Measurements from ENCODE around the gene HIGD1C.
"Not testable (repeated sequence)": the region's sequence is repeated elsewhere in the genome, so short reads cannot be mapped to it uniquely, and the experiment has no call there.

Gene HIGD1C

DNA sequence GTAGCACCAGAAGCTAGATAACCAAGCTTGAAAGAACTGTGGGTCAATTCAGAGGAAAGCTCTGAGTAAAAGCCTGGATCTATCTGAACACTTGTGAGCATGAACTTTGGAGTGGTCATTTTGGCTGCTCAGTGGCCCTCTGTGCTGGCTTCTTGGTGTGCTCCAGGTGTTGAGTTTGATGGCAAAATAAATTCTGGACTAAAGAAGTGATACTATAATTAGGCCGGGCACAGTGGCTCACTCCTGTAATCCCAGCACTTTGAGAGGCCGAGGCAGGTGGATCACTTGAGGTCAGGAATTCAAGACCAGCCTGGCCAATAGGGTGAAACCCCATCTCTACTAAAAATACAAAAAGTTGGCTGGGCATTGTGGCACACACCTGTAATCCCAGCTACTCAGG lies 2.4 kb downstream of the HIGD1C start:
- H3K27me3 ChIP-seq (ENCODE audit: insufficient read depth, low read length); H3K79me2 ChIP-seq (ENCODE audit: control insufficient read depth, insufficient read depth, low read length, unreplicated experiment); H3K36me3 ChIP-seq (ENCODE audit: insufficient read depth, low read length); H3K4me1 ChIP-seq (ENCODE audit: control insufficient read depth, insufficient read depth, low read length, unreplicated experiment); H3K27ac ChIP-seq (ENCODE audit: low read depth, low read length); H3K4me3 ChIP-seq (ENCODE audit: low read depth, low read length); H2AFZ ChIP-seq (ENCODE audit: low read length, unreplicated experiment): not testable (repeated sequence)

DNA sequence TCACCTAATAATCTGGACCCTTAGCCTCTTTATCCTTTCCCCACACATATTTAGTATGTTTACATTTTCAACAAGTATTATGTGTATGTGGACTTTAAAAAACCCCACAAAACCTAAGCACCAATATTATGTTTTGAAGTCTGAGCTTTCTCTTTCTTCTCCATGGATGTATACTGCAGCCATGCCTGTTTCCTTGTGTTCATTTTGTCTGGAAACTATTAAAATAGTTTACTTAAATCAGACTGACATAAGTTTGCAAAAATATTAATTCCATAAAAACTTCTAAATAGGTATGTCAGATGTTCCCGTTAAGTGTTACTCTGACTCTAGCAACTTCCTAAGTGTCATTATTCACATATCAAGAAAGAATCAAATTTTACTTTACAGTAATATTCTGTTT lies 2.9 kb downstream of the HIGD1C start:
- Histone ChIP-seq H3K79me2 (ENCODE audit: control insufficient read depth, insufficient read depth, low read length, unreplicated experiment) (no peaks in the 10 kb centered on the region), H3K27ac (ENCODE audit: low read depth, low read length) (no peak overlapping the region), H3K27me3 (ENCODE audit: insufficient read depth, low read length) (no peaks in the 10 kb centered on the region), H3K4me3 (ENCODE audit: low read depth, low read length) (no peak overlapping the region), H2AFZ (ENCODE audit: low read length, unreplicated experiment) (no peak overlapping the region), H3K36me3 (ENCODE audit: insufficient read depth, low read length) (no peaks in the 10 kb centered on the region), H3K4me1 (ENCODE audit: control insufficient read depth, insufficient read depth, low read length, unreplicated experiment) (no peaks in the 10 kb centered on the region)

DNA sequence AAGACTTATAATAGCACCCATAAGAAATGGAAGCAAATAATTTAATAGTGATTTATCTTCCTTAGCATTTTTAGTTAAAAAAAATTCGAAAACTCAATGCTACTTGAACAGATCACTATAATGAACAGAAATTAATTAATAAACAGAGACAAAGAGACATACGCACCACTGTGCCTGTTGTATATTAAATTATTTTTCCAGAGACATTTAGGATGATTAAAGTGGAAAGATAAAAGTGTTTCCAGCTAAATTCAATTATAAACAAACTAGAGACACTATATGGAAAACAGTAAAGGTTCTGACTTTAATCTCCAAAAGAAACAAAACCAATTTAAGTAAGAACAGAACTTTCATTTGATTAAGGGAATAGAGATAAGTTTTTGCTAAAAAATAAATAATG lies 3.4 kb downstream of the HIGD1C start:
- Histone ChIP-seq H2AFZ (ENCODE audit: low read length, unreplicated experiment) (no peak overlapping the region), H3K79me2 (ENCODE audit: control insufficient read depth, insufficient read depth, low read length, unreplicated experiment) (no peaks in the 10 kb centered on the region), H3K27ac (ENCODE audit: low read depth, low read length) (no peak overlapping the region), H3K4me1 (ENCODE audit: control insufficient read depth, insufficient read depth, low read length, unreplicated experiment) (no peaks in the 10 kb centered on the region), H3K4me3 (ENCODE audit: low read depth, low read length) (no peak overlapping the region), H3K27me3 (ENCODE audit: insufficient read depth, low read length) (no peaks in the 10 kb centered on the region), H3K36me3 (ENCODE audit: insufficient read depth, low read length) (no peaks in the 10 kb centered on the region)

DNA sequence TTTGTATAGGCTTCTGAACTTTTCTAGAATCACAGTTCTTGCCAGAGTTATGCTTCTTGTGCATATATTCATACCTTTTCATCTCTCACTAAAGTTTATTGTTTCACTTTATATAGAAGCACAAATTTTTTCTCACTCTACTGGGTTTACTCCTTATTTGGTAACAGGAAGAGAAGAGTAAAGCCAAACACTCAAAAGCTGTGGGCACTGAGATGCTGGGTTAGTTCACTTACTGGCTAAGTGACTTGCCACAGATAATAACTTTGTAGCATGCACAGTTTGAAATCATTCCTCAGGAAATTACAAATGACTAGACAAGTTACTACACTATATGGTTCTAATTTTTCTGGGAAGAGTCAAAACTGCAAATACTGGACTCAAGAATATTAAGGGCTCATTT lies 7.8 kb downstream of the HIGD1C start:
- no peaks in the 10 kb centered on the region for H3K4me1 ChIP-seq (ENCODE audit: control insufficient read depth, insufficient read depth, low read length, unreplicated experiment)
- no peaks in the 10 kb centered on the region for H3K27me3 ChIP-seq (ENCODE audit: insufficient read depth, low read length)
- H2AFZ ChIP-seq (ENCODE audit: low read length, unreplicated experiment) = no peak overlapping the region
- H3K27ac ChIP-seq (ENCODE audit: low read depth, low read length) = no peak overlapping the region
- no peaks in the 10 kb centered on the region for H3K79me2 ChIP-seq (ENCODE audit: control insufficient read depth, insufficient read depth, low read length, unreplicated experiment)
- no peak overlapping the region for H3K4me3 ChIP-seq (ENCODE audit: low read depth, low read length)
- no peaks in the 10 kb centered on the region for H3K36me3 ChIP-seq (ENCODE audit: insufficient read depth, low read length)

DNA sequence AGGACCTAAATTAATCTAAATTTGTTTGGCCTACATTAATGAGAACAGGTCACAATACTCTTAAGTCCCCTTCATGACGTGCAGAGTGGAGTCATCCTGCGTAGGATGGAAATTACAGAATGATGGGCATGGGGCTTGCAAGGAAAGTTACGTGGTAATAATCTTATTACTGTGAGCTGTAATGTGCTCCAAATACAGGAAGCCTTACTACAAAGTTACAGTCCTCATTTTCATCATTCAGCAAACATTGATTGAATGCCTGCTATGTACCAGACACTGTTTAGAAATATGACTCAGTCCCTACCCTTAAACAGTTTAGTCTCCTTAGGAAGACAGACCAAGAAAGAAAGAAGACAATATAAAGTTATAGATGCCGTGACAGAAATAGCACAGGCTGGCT lies 9.4 kb downstream of the HIGD1C start:
- Histone ChIP-seq H3K36me3 (ENCODE audit: insufficient read depth, low read length) (no peaks in the 10 kb centered on the region), H3K79me2 (ENCODE audit: control insufficient read depth, insufficient read depth, low read length, unreplicated experiment) (no peaks in the 10 kb centered on the region), H3K4me3 (ENCODE audit: low read depth, low read length) (no peak overlapping the region), H3K4me1 (ENCODE audit: control insufficient read depth, insufficient read depth, low read length, unreplicated experiment) (no peaks in the 10 kb centered on the region), H3K27ac (ENCODE audit: low read depth, low read length) (no peak overlapping the region), H3K27me3 (ENCODE audit: insufficient read depth, low read length) (no peaks in the 10 kb centered on the region), H2AFZ (ENCODE audit: low read length, unreplicated experiment) (no peak overlapping the region)

DNA sequence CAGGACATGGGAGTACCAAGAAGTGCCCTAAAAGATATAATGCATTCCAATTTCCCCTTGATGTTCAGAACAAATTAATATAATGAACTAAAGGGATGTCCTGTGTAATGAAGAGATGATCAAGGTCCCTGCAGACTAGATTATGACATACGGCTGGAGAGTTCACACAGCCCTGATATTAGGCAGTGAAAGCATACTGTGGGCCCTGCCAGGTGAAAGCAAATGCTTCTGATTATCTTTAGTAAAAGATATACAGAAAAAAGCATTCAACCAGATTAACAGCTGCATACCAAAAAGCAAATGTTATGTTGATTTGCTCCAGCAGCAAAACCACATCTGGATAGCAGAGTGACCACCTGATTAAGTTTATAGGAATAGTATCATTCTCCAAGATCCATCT lies 12.1 kb downstream of the HIGD1C start:
- H3K79me2 ChIP-seq (ENCODE audit: control insufficient read depth, insufficient read depth, low read length, unreplicated experiment) = no peaks in the 10 kb centered on the region
- H3K4me1 ChIP-seq (ENCODE audit: control insufficient read depth, insufficient read depth, low read length, unreplicated experiment) = no peaks in the 10 kb centered on the region
- H3K4me3 ChIP-seq (ENCODE audit: low read depth, low read length) = no peak overlapping the region
- H2AFZ ChIP-seq (ENCODE audit: low read length, unreplicated experiment) = no peak overlapping the region
- H3K27ac ChIP-seq (ENCODE audit: low read depth, low read length) = no peak overlapping the region
- no peaks in the 10 kb centered on the region for H3K36me3 ChIP-seq (ENCODE audit: insufficient read depth, low read length)
- no peaks in the 10 kb centered on the region for H3K27me3 ChIP-seq (ENCODE audit: insufficient read depth, low read length)

DNA sequence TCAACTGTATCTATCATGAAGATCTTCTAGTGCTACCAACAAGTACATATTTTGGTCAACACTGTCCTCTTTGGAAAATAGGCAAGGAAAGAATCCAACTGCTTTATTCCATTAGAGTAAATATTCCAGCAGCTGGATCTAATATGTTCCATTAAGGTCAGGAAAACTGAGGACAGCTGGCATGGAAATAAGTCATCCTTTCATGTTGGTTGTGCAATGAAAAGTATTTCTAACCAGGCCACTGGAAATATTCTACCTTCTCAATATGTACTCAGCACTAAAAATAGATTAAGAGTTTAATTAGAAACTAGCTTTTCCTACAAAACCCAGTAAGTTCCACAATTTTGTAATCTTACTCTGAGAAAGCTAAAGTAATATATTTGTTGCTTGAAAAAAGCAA lies 19.6 kb downstream of the HIGD1C start:
- Histone ChIP-seq H3K36me3 (ENCODE audit: insufficient read depth, low read length) (0 out of 2 replicates have a peak, but pooled peaks cover 5% of the 10 kb centered on the region), H3K4me3 (ENCODE audit: low read depth, low read length) (no peak overlapping the region), H3K79me2 (ENCODE audit: control insufficient read depth, insufficient read depth, low read length, unreplicated experiment) (no peaks in the 10 kb centered on the region), H3K27me3 (ENCODE audit: insufficient read depth, low read length) (no peaks in the 10 kb centered on the region), H3K27ac (ENCODE audit: low read depth, low read length) (no peak overlapping the region), H3K4me1 (ENCODE audit: control insufficient read depth, insufficient read depth, low read length, unreplicated experiment) (no peaks in the 10 kb centered on the region), H2AFZ (ENCODE audit: low read length, unreplicated experiment) (no peak overlapping the region)

DNA sequence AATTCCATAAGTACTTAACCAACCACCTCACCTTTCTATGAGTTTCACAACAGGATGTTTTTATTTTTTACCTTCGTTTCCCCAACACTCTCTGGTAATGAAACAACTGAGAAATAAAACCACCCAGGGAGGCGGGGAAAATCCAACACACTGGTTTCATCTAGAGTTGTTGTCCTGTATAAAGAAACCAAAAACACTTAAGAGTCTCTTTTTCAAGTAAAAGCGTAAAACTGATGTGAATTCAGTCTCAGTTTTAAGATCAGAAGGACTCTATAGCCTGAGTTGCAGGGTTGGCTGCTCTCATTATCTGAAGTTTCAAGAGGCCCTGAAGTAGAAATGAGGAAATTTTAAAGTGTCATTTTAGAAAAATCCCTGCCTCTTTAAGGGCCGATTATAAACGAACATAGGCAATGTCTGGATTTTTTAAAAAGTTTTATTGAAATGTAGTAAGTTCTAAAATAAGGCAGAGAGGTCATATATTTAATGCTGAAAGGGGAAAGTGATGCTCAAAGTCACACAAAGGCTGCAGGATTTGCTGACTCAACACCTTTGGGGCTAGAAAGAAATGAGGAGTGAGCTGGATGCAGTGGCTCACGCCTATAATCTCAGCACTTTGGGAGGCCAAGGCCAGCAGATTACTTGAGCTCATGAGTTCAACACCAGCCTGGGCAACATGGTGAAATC lies 27.2 kb downstream of the HIGD1C start:
- Histone ChIP-seq H3K36me3 (ENCODE audit: insufficient read depth, low read length) (peaks cover 9% of the 10 kb centered on the region; the same call in 1 of the 2 replicates), H3K27me3 (ENCODE audit: insufficient read depth, low read length) (no peaks in the 10 kb centered on the region), H3K79me2 (ENCODE audit: control insufficient read depth, insufficient read depth, low read length, unreplicated experiment) (no peaks in the 10 kb centered on the region), H3K27ac (ENCODE audit: low read depth, low read length) (no peak overlapping the region), H3K4me1 (ENCODE audit: control insufficient read depth, insufficient read depth, low read length, unreplicated experiment) (peaks cover 4% of the 10 kb centered on the region), H2AFZ (ENCODE audit: low read length, unreplicated experiment) (no peak overlapping the region), H3K4me3 (ENCODE audit: low read depth, low read length) (no peak overlapping the region)

DNA sequence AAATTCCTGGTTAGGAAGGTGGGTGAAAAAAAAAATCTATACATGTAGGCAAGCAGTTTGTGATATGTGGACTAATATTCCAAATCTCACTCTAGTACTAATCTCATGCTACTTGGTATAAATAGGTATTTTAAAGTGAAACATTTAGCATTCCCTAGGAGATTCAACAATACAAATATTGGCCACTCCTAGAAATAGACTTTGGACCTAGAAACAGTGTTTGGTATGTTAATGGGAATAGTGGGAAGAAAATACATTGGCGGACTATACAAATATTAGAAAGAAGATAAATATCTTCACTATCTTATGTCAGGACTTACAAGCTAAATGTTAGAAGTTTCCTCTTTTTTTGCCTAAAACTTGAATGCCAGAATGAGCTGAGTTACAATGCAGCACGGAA lies 28.2 kb downstream of the HIGD1C start:
- no peak overlapping the region for H3K27ac ChIP-seq (ENCODE audit: low read depth, low read length)
- no peaks in the 10 kb centered on the region for H3K27me3 ChIP-seq (ENCODE audit: insufficient read depth, low read length)
- H3K36me3 ChIP-seq (ENCODE audit: insufficient read depth, low read length) = peaks cover 9% of the 10 kb centered on the region; the same call in 1 of the 2 replicates
- no peaks in the 10 kb centered on the region for H3K79me2 ChIP-seq (ENCODE audit: control insufficient read depth, insufficient read depth, low read length, unreplicated experiment)
- no peak overlapping the region for H3K4me3 ChIP-seq (ENCODE audit: low read depth, low read length)
- H2AFZ ChIP-seq (ENCODE audit: low read length, unreplicated experiment) = no peak overlapping the region
- H3K4me1 ChIP-seq (ENCODE audit: control insufficient read depth, insufficient read depth, low read length, unreplicated experiment) = peaks cover 15% of the 10 kb centered on the region

DNA sequence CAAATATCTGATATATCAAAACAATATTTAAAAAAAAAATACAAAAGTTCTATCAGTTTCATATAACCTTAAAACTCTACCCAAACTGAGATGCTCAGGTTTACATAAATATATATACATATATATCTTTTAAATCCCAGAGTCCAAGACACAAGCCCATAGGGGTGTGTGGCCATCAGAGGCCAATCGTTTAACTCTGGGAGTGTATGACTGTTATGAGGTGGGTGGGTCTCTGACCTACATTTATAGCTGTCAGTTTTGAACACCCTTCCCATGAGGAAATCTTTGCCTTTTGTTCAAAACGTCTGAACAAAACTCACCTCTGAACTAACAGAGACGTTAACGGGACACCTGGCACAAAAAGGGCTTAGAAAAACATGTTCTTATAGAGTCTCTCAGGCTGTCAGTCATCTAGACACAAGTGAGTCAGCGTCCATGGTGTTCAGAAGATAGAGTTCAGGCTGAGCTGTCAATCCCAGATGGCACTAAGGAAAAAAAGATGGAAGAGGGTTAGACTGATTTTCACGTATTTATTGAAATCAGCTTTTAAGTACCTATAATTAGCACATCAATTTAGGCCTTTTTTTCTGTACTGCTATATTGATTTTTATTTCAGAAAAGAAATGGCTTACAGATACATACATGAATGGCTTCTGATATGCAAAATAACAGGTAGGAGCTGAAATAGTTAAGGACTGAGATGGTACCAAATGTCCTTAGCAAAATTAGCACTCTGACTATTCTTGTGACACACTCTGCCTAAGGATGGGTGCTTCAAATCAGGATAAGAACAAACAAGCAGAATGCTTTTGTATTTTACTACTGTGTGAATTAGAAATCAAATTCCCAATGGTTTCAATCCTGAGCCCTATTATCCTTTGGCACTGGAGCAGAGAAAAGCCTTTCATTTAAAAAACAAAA lies 29.2 kb downstream of the HIGD1C start:
- Histone ChIP-seq H3K36me3 (ENCODE audit: insufficient read depth, low read length) (peaks cover 9% of the 10 kb centered on the region; the same call in 1 of the 2 replicates), H3K79me2 (ENCODE audit: control insufficient read depth, insufficient read depth, low read length, unreplicated experiment) (no peaks in the 10 kb centered on the region), H3K27me3 (ENCODE audit: insufficient read depth, low read length) (no peaks in the 10 kb centered on the region), H3K4me3 (ENCODE audit: low read depth, low read length) (no peak overlapping the region), H2AFZ (ENCODE audit: low read length, unreplicated experiment) (no peak overlapping the region), H3K4me1 (ENCODE audit: control insufficient read depth, insufficient read depth, low read length, unreplicated experiment) (peaks cover 23% of the 10 kb centered on the region), H3K27ac (ENCODE audit: low read depth, low read length) (no peak overlapping the region)
